Vagina (tissue), 2 donors: ENCODE data around the gene TTC13. TPM values are rescaled to one million over a fixed set of nuclear protein-coding genes. Genes with fewer than 3 reads are reported as not detected.

Experiments
- DNase-seq, 2 donors: peaks; one replicate each; pipeline ENCODE4 v3.0.0-alpha.2; 2017; ENCODE audit errors: extremely low spot score in 2 of 2
- H3K27ac ChIP-seq: fragments of 200-600 bp; sonication (generic); one replicate; pipeline ENCODE4 v1.5.1; 2019
- H3K27me3 ChIP-seq: fragments of 200-600 bp; sonication (generic); one replicate; pipeline ENCODE4 v1.5.1; 2019
- H3K36me3 ChIP-seq, 2 donors: fragments of 200-600 bp; sonication (generic); one replicate each; pipeline ENCODE4 v1.5.1; 2017 to 2019
- H3K4me1 ChIP-seq: fragments of 200-600 bp; sonication (generic); one replicate; pipeline ENCODE4 v1.5.1; 2019
- H3K4me3 ChIP-seq, 2 donors: fragments of 200-600 bp; sonication (generic); 1 replicate in 1 of 2; 2 replicates in 1 of 2; pipeline ENCODE4 v1.5.1; 2016 to 2019
- H3K9me3 ChIP-seq: fragments of 200-600 bp; sonication (generic); one replicate; pipeline ENCODE4 v1.5.1; 2019
- POLR2A ChIP-seq, 2 donors: fragments of 450-650 bp; IDR thresholded peaks; one replicate each; pipeline ENCODE4 v1.6.1; 2017; ENCODE audit warnings: antibody characterized with exemption in 2 of 2, mild to moderate bottlenecking in 2 of 2, moderate library complexity in 2 of 2
- POLR2AphosphoS5 ChIP-seq, 2 donors: sonication (generic); formaldehyde crosslinking; IDR thresholded peaks; one replicate each; pipeline ENCODE4 v1.9.0; 2017; ENCODE audit warnings: antibody characterized with exemption in 2 of 2, mild to moderate bottlenecking in 2 of 2, low read depth in 1 of 2; ENCODE audit not compliant: insufficient read depth in 1 of 2
- intact Hi-C: fragments of 100-400 bp; cut with DNase I; formaldehyde crosslinking; loops from one replicate; pipeline ENCODE4 v1.15.1; 2023
- total RNA-seq: library from RNA; depleted of rRNA; stranded (reverse); fragments of >200 nt; gene quantifications from one replicate; pipeline ENCODE4 v1.2.3, GENCODE V29; 2016
- TF ChIP-seq, protein P1 (sequence below), 3 experiments: fragments of 450-650 bp in 2 of 3; fragments of 200-600 bp in 1 of 3; sonication (generic) in 1 of 3; IDR thresholded peaks; one replicate each; pipeline ENCODE4 v1.5.1; 2017 to 2019; ENCODE audit warnings: antibody characterized with exemption in 3 of 3, mild to moderate bottlenecking in 2 of 3, moderate library complexity in 2 of 3

The TTC13 gene
- total RNA-seq, 1 donor from 2014 or later: 37.1 TPM

- no peak overlapping the region for H3K27ac ChIP-seq
- DNase-seq: no peak
- intact Hi-C loops: no loop called here
- H3K9me3 ChIP-seq: no peaks in the 10 kb centered on the region
- TF ChIP-seq POLR2AphosphoS5 (IDR thresholded peaks at IDR 0.05; ENCODE audit: insufficient read depth in 1 of 2, low read depth in 1 of 2): no peak
- TF ChIP-seq, protein P1, sequence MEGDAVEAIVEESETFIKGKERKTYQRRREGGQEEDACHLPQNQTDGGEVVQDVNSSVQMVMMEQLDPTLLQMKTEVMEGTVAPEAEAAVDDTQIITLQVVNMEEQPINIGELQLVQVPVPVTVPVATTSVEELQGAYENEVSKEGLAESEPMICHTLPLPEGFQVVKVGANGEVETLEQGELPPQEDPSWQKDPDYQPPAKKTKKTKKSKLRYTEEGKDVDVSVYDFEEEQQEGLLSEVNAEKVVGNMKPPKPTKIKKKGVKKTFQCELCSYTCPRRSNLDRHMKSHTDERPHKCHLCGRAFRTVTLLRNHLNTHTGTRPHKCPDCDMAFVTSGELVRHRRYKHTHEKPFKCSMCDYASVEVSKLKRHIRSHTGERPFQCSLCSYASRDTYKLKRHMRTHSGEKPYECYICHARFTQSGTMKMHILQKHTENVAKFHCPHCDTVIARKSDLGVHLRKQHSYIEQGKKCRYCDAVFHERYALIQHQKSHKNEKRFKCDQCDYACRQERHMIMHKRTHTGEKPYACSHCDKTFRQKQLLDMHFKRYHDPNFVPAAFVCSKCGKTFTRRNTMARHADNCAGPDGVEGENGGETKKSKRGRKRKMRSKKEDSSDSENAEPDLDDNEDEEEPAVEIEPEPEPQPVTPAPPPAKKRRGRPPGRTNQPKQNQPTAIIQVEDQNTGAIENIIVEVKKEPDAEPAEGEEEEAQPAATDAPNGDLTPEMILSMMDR (IDR thresholded peaks at IDR 0.05): no peak
- no peak for TF ChIP-seq POLR2A (IDR thresholded peaks at IDR 0.05)
- H3K4me1 ChIP-seq: no peaks in the 10 kb centered on the region
- no peak overlapping the region for H3K4me3 ChIP-seq
- H3K36me3 ChIP-seq: peaks cover 0 to 29% of the 10 kb centered on the region in 2 donors
- no peaks in the 10 kb centered on the region for H3K27me3 ChIP-seq
These were observed 56.0 kb downstream of the TTC13 start for GRCh38 chr1:230922620-230923019.

DNA sequence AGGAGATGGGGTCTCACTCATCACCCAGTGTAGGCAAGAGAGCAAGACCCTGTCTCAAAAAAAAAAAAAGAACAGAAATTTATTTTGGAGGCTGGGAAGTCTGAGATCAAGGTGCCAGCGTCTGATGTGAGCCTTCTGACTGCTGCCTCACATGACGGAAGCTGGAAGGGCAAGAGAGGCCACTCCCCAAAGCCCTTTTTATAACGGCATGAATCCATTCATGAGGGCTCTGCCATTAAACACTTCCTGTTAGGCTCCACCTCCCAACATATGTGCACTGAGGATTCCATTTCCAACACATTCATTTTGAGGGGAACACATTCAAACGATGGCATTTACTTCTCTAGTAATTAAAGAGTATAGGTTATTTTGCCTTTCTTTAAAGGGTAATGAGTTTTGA lies 59.5 kb downstream of the TTC13 start:
- Histone ChIP-seq H3K4me1 (no peaks in the 10 kb centered on the region), H3K27me3 (no peaks in the 10 kb centered on the region), H3K27ac (no peak overlapping the region), H3K36me3 (peaks cover 0 to 23% of the 10 kb centered on the region in 2 donors), H3K9me3 (no peaks in the 10 kb centered on the region), H3K4me3 (no peak overlapping the region)
- no peak for DNase-seq
- no peak for TF ChIP-seq POLR2A (IDR thresholded peaks at IDR 0.05)
- TF ChIP-seq, protein P1 (IDR thresholded peaks at IDR 0.05): no peak
- no peak for TF ChIP-seq POLR2AphosphoS5 (IDR thresholded peaks at IDR 0.05; ENCODE audit: insufficient read depth in 1 of 2, low read depth in 1 of 2)
- intact Hi-C loops: loop anchor here (10.0 kb wide), 1 partner anchor 124 kb away; no protein-coding TSS in a partner anchor

- intact Hi-C loops: loop anchor here (10.0 kb wide), 1 partner anchor 123 kb away; no protein-coding TSS in a partner anchor
- Histone ChIP-seq H3K27me3 (no peaks in the 10 kb centered on the region), H3K4me3 (no peak overlapping the region), H3K27ac (no peak overlapping the region), H3K4me1 (no peaks in the 10 kb centered on the region), H3K9me3 (no peaks in the 10 kb centered on the region), H3K36me3 (peaks cover 0 to 14% of the 10 kb centered on the region in 2 donors)
- TF ChIP-seq, protein P1 (IDR thresholded peaks at IDR 0.05): peak; percentile 13 to 47 (median 36)
- TF ChIP-seq POLR2A (IDR thresholded peaks at IDR 0.05) (no peak), POLR2AphosphoS5 (IDR thresholded peaks at IDR 0.05; ENCODE audit: insufficient read depth in 1 of 2, low read depth in 1 of 2) (no peak)
- no peak for DNase-seq
These were observed 61.2 kb downstream of the TTC13 start for GRCh38 chr1:230917284-230918135.

DNA sequence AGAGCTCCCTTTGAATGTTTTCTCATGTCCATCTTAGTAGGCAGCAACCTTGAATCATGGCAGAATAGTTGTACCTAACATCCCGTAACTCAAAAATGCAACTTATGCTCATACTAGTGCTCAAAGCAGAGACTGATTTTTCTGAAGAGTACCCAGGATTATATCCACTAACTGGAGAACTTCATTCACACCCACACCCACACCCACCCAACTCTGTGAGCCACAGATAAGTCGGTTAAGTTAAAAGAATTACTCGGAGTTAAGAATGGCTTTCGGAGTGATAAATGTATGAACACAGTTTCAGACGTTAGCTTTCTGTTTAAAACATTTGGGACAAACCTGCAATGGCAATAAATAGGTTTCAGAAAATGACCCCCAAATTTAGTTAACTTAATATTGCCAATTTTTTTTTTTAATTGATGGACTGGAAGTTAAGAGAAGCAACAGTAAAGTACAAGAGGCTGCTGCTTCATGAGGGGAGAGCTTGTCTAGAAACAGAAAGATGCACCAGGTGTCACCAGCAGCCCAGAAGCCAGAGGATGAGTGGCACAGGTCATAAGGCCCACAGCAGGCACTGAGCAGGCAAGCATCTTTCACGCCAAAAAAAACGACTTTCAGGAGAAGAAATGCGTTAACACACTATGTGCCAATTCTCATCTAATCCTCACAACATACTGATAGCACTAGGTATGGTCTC lies 61.9 kb downstream of the TTC13 start:
- Histone ChIP-seq H3K27ac (no peak overlapping the region), H3K36me3 (peaks cover 0 to 14% of the 10 kb centered on the region in 2 donors), H3K4me3 (no peak overlapping the region), H3K4me1 (no peaks in the 10 kb centered on the region), H3K27me3 (no peaks in the 10 kb centered on the region), H3K9me3 (no peaks in the 10 kb centered on the region)
- DNase-seq: no peak
- TF ChIP-seq POLR2AphosphoS5 (IDR thresholded peaks at IDR 0.05; ENCODE audit: insufficient read depth in 1 of 2, low read depth in 1 of 2) (no peak), POLR2A (IDR thresholded peaks at IDR 0.05) (no peak)
- TF ChIP-seq, protein P1 (IDR thresholded peaks at IDR 0.05): no peak
- intact Hi-C loops: loop anchor here (10.0 kb wide), 1 partner anchor 122 kb away; no protein-coding TSS in a partner anchor
